GM21381 (cell line): ENCODE measurements around the gene ZGRF1.
"Not testable (repeated sequence)": the region's sequence is repeated elsewhere in the genome, so short reads cannot be mapped to it uniquely, and the experiment has no call there.

Source experiments
- ATAC-seq: cut with Tn5 transposase; IDR thresholded peaks from one replicate; pipeline ENCODE4 v1.9.1; 2021; ENCODE audit warnings: mild to moderate bottlenecking, moderate library complexity; ENCODE audit not compliant: unreplicated experiment

Gene ZGRF1

GRCh38 chr4:112636688-112637551 is at the start of gene ZGRF1, which contains the start of gene LARP7:
Gene ZGRF1, minus strand, starts transcription at chr4:112636909. Its CDS starts 3,733 bp downstream, at chr4:112633176.
Gene LARP7, plus strand, starts transcription at chr4:112637143. Its CDS starts 7,527 bp downstream, at chr4:112644670.
- peak; percentile 91 for ATAC-seq

GRCh38 chr4:112680996-112681395 is 44.3 kb upstream of the ZGRF1 start:
- no peak for ATAC-seq

GRCh38 chr4:112677519-112678091 is 40.9 kb upstream of the ZGRF1 start:
- ATAC-seq, result no peak

GRCh38 chr4:112674376-112674775 is 37.7 kb upstream of the ZGRF1 start:
- no peak for ATAC-seq

GRCh38 chr4:112673686-112674085 is 37.0 kb upstream of the ZGRF1 start:
- ATAC-seq, result no peak

- no peak for ATAC-seq
Measured at GRCh38 chr4:112673076-112673475, 36.4 kb upstream of the ZGRF1 start.

GRCh38 chr4:112668131-112668530 is 31.4 kb upstream of the ZGRF1 start:
- no peak for ATAC-seq

- no peak for ATAC-seq
Measured at GRCh38 chr4:112664611-112665010, 27.9 kb upstream of the ZGRF1 start.

GRCh38 chr4:112656115-112656514 is 19.4 kb upstream of the ZGRF1 start:
- not testable (repeated sequence) for ATAC-seq

GRCh38 chr4:112655270-112655669 is 18.6 kb upstream of the ZGRF1 start:
- no peak for ATAC-seq

- no peak for ATAC-seq
Measured at GRCh38 chr4:112652216-112652615, 15.5 kb upstream of the ZGRF1 start.

GRCh38 chr4:112651641-112652040 is 14.9 kb upstream of the ZGRF1 start:
- ATAC-seq, result no peak

GRCh38 chr4:112650332-112650731 is 13.6 kb upstream of the ZGRF1 start:
- ATAC-seq, result no peak

GRCh38 chr4:112649055-112649408 is 12.3 kb upstream of the ZGRF1 start:
- ATAC-seq, result no peak

- ATAC-seq, result no peak
Measured at GRCh38 chr4:112648263-112649054, 11.8 kb upstream of the ZGRF1 start.

GRCh38 chr4:112647785-112648184 is 11.1 kb upstream of the ZGRF1 start:
- ATAC-seq, result no peak

- no peak for ATAC-seq
Measured at GRCh38 chr4:112646632-112647537, 10.2 kb upstream of the ZGRF1 start.

- no peak for ATAC-seq
Measured at GRCh38 chr4:112645541-112646329, 9.0 kb upstream of the ZGRF1 start.
